ENCODE data around the gene DNAJC17.

DNA sequence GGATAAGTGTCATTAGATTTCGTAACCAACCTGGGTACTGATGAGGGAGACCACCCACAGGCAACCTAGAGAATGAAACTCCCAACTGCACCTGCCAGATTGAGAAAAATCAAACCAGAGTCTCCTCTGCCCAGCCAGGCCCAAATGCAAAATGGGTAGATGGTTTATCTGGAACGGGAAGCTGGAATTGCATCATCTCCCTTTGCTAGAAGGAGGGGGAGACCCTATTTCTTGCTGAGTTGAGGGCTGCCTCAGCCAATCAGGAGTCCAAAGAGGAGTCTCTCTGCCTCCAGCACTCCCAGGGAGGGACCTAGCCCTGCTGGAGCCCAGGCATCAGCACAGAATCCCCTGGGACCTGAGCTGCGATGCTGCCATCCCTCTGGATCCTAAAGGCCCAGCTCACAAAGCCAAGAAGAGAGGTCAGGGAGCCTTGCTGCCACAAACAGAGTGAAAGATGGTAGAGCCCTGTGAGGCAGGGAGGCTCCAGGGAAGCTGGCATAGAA lies 60.3 kb downstream of the DNAJC17 start:
- TF ChIP-seq EP300 (IDR thresholded peaks at IDR 0.05) (no peak), POLR2AphosphoS5 (IDR thresholded peaks at IDR 0.05) (no peak)
